Panc1 (cell line): ENCODE data around the gene SMCO3. TPM values are rescaled to one million over a fixed set of nuclear protein-coding genes. Genes with fewer than 3 reads are reported as not detected.

Experiments used
- ATAC-seq: fragments of 200-7000 bp; cut with Tn5 transposase; 2 replicates; pipeline ENCODE4 v1.9.1; 2020; ENCODE audit warnings: mild to moderate bottlenecking, moderate library complexity
- BruUV-seq: library from RNA; stranded (reverse); fragments of 400-500 nt; replicated peaks from 2 replicates; lab custom pipeline; 2021; lab: Mats Ljungman, UMichigan
- CTCF ChIA-PET: fragments of 300-600 bp; sonication (Branson Sonifier 250); formaldehyde crosslinking; loops from one replicate; lab custom pipeline; 2022; ENCODE audit warnings: antibody characterized with exemption; lab: Charles Lee
- POLR2A ChIA-PET: fragments of 300-600 bp; sonication (Branson Sonifier 250); formaldehyde crosslinking; loops from one replicate; lab custom pipeline; 2022; ENCODE audit warnings: antibody characterized with exemption; lab: Charles Lee
- DNase-seq: peaks from one replicate; pipeline ENCODE4 v3.0.0-alpha.2; 2010; ENCODE audit warnings: low read depth, low spot score
- H3K27ac ChIP-seq: 2 replicates; pipeline ENCODE4 v1.5.1; 2011; ENCODE audit warnings: mild to moderate bottlenecking, low read length, inconsistent platforms
- H3K27me3 ChIP-seq: fragments of 200-500 bp; sonication (Bioruptor generic); 2 replicates; pipeline ENCODE4 v1.6.0; 2014; ENCODE audit warnings: low read length, inconsistent platforms; ENCODE audit not compliant: control insufficient read depth, insufficient read depth
- H3K36me3 ChIP-seq: fragments of 200-500 bp; sonication (Bioruptor generic); 2 replicates; pipeline ENCODE4 v1.5.1; 2014; ENCODE audit warnings: inconsistent platforms, mild to moderate bottlenecking, low read length, moderate library complexity; ENCODE audit not compliant: control insufficient read depth, insufficient read depth
- H3K4me1 ChIP-seq: 2 replicates; pipeline ENCODE4 v1.5.1; 2011; ENCODE audit warnings: inconsistent platforms, mild to moderate bottlenecking, low read length, moderate library complexity; ENCODE audit not compliant: control insufficient read depth, insufficient read depth
- H3K4me3 ChIP-seq, 2 experiments: 2 replicates each; pipeline ENCODE4 v1.5.1; 2011 to 2012; ENCODE audit warnings: low read depth in 2 of 2, low read length in 2 of 2, mild to moderate bottlenecking in 2 of 2, inconsistent platforms in 1 of 2, moderate library complexity in 1 of 2
- H3K9me3 ChIP-seq: fragments of 200-500 bp; sonication (Bioruptor generic); 2 replicates; pipeline ENCODE4 v1.5.1; 2014; ENCODE audit warnings: low read depth, mild to moderate bottlenecking, inconsistent platforms, low read length, moderate library complexity; ENCODE audit not compliant: control insufficient read depth, insufficient read depth
- POLR2AphosphoS5 ChIP-seq: IDR thresholded peaks from 2 replicates; pipeline ENCODE4 v1.6.1; 2012; ENCODE audit warnings: mild to moderate bottlenecking, low read depth, low read length, moderate library complexity
- SIN3A ChIP-seq: IDR thresholded peaks from 2 replicates; pipeline ENCODE4 v1.6.1; 2012; ENCODE audit warnings: low read depth, mild to moderate bottlenecking, low read length, moderate library complexity, borderline replicate concordance; ENCODE audit not compliant: insufficient read depth
- TCF7L2 ChIP-seq: IDR thresholded peaks from 2 replicates; pipeline ENCODE4 v1.6.1; 2011; ENCODE audit warnings: mild to moderate bottlenecking, low read depth, low read length, inconsistent platforms
- in situ Hi-C: cut with HindIII; loops from 2 replicates; pipeline ENCODE4 v1.10.0; 2016; ENCODE audit warnings: low sequenced_read_pairs, low pct_unique_long_range_greater_than_20kb
- intact Hi-C: fragments of 100-400 bp; cut with micrococcal nuclease; formaldehyde crosslinking; loops from one replicate; pipeline ENCODE4 v1.10.0; 2022; ENCODE audit not compliant: unreplicated experiment
- total RNA-seq: library from RNA; stranded (reverse); gene quantifications from one replicate; pipeline ENCODE4 v1.2.1, GENCODE V29; 2021; ENCODE audit not compliant: unreplicated experiment
- TF ChIP-seq, protein P1 (sequence below), 2 experiments: IDR thresholded peaks; 2 replicates each; pipeline ENCODE4 v1.6.1; 2011 to 2012; ENCODE audit warnings: low read depth in 2 of 2, control low read depth in 1 of 2, low read length in 1 of 2, mild to moderate bottlenecking in 1 of 2, moderate library complexity in 1 of 2; ENCODE audit not compliant: insufficient read depth in 1 of 2
- TF ChIP-seq, protein P2 (sequence below): fragments of 450-650 bp; IDR thresholded peaks from 2 replicates; pipeline ENCODE4 v1.5.1; 2017; ENCODE audit warnings: mild to moderate bottlenecking

The SMCO3 gene
- total RNA-seq, 1 experiment from 2014 or later = not detected

DNA sequence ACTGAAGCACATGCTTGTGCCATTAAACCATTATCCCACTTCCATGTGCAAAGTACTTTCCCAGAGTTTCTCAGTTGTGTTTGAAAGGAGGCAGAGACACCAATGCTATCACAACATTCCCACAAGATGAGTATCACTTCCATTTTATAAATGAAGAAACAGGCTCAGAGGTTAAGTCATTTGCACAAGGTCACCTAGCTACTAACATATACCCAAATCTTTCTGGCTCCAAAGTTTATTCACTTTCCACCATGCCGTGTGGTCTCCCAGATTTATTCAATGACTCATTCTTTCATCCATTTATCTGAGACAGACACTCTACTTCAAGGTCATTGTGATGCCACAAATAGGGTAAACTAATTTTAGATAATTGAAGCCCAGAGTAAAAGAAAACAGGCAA is 20.0 kb upstream of the SMCO3 start:
- in situ Hi-C loops = no loop called here
- POLR2A ChIA-PET = no interaction called here
- Histone ChIP-seq H3K9me3 (no peaks in the 10 kb centered on the region), H3K4me3 (no peak overlapping the region), H3K27me3 (no peaks in the 10 kb centered on the region), H3K4me1 (no peaks in the 10 kb centered on the region), H3K36me3 (no peaks in the 10 kb centered on the region), H3K27ac (no peak overlapping the region)
- CTCF ChIA-PET = no interaction called here
- DNase-seq (no peak), ATAC-seq (no peak)
- TF ChIP-seq, protein P1, sequence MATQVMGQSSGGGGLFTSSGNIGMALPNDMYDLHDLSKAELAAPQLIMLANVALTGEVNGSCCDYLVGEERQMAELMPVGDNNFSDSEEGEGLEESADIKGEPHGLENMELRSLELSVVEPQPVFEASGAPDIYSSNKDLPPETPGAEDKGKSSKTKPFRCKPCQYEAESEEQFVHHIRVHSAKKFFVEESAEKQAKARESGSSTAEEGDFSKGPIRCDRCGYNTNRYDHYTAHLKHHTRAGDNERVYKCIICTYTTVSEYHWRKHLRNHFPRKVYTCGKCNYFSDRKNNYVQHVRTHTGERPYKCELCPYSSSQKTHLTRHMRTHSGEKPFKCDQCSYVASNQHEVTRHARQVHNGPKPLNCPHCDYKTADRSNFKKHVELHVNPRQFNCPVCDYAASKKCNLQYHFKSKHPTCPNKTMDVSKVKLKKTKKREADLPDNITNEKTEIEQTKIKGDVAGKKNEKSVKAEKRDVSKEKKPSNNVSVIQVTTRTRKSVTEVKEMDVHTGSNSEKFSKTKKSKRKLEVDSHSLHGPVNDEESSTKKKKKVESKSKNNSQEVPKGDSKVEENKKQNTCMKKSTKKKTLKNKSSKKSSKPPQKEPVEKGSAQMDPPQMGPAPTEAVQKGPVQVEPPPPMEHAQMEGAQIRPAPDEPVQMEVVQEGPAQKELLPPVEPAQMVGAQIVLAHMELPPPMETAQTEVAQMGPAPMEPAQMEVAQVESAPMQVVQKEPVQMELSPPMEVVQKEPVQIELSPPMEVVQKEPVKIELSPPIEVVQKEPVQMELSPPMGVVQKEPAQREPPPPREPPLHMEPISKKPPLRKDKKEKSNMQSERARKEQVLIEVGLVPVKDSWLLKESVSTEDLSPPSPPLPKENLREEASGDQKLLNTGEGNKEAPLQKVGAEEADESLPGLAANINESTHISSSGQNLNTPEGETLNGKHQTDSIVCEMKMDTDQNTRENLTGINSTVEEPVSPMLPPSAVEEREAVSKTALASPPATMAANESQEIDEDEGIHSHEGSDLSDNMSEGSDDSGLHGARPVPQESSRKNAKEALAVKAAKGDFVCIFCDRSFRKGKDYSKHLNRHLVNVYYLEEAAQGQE (IDR thresholded peaks at IDR 0.05; ENCODE audit: insufficient read depth in 1 of 2, low read depth in 2 of 2, low read length in 1 of 2) = no peak
- TF ChIP-seq, protein P2, sequence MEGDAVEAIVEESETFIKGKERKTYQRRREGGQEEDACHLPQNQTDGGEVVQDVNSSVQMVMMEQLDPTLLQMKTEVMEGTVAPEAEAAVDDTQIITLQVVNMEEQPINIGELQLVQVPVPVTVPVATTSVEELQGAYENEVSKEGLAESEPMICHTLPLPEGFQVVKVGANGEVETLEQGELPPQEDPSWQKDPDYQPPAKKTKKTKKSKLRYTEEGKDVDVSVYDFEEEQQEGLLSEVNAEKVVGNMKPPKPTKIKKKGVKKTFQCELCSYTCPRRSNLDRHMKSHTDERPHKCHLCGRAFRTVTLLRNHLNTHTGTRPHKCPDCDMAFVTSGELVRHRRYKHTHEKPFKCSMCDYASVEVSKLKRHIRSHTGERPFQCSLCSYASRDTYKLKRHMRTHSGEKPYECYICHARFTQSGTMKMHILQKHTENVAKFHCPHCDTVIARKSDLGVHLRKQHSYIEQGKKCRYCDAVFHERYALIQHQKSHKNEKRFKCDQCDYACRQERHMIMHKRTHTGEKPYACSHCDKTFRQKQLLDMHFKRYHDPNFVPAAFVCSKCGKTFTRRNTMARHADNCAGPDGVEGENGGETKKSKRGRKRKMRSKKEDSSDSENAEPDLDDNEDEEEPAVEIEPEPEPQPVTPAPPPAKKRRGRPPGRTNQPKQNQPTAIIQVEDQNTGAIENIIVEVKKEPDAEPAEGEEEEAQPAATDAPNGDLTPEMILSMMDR = no peak
- TF ChIP-seq SIN3A (no peak), TCF7L2 (no peak), POLR2AphosphoS5 (no peak)
- BruUV-seq = no TSS peak
- intact Hi-C loops = no loop called here

DNA sequence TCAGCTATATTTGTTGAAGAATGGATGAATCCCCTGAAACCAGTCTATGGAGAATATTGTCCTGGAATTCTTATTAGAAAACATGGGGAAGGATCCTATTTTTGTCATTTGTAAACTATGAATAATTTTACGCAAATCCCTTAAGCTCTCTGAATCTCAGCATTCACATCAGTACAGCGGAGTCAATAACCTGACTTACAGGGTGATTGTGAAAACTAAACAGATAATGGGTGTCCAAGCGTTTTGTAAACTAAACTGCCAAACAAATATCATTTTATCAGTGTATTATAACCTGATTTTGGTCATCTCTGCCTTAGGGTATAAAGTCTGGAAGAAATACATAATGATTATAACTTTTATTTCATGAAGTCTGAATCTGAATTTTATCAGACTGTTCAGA is 19.4 kb upstream of the SMCO3 start:
- TF ChIP-seq SIN3A (no peak), TCF7L2 (no peak), POLR2AphosphoS5 (no peak)
- TF ChIP-seq, protein P2 = no peak
- TF ChIP-seq, protein P1 (IDR thresholded peaks at IDR 0.05; ENCODE audit: insufficient read depth in 1 of 2, low read depth in 2 of 2, low read length in 1 of 2) = no peak
- H3K4me3 ChIP-seq = no peak overlapping the region
- no peaks in the 10 kb centered on the region for H3K36me3 ChIP-seq
- BruUV-seq = no TSS peak
- CTCF ChIA-PET = no interaction called here
- H3K4me1 ChIP-seq = no peaks in the 10 kb centered on the region
- ATAC-seq = no peak
- no peaks in the 10 kb centered on the region for H3K9me3 ChIP-seq
- intact Hi-C loops = no loop called here
- POLR2A ChIA-PET = no interaction called here
- in situ Hi-C loops = no loop called here
- no peak overlapping the region for H3K27ac ChIP-seq
- no peak for DNase-seq
- no peaks in the 10 kb centered on the region for H3K27me3 ChIP-seq
